CD4-positive, alpha-beta T cell treated with Interleukin-15 for 1 hour (primary cell): ENCODE data around the gene PRMT7.

Experiments
- DNase-seq: peaks from one replicate; pipeline ENCODE4 v3.0.0-alpha.2; 2020

The PRMT7 gene

GRCh38 chr16:68367030-68367429 is 56.2 kb downstream of the PRMT7 start:
- DNase-seq = no peak

- no peak for DNase-seq
These were observed 56.6 kb downstream of the PRMT7 start for GRCh38 chr16:68367440-68367839.

GRCh38 chr16:68367891-68368290 is 57.1 kb downstream of the PRMT7 start:
- no peak for DNase-seq

- DNase-seq = no peak
These were observed 57.6 kb downstream of the PRMT7 start for GRCh38 chr16:68368301-68368888.

GRCh38 chr16:68369168-68369567 is 58.3 kb downstream of the PRMT7 start:
- no peak for DNase-seq

- DNase-seq = peak; percentile 29
These were observed 59.1 kb downstream of the PRMT7 start for GRCh38 chr16:68369697-68370580.

GRCh38 chr16:68370581-68371275 is 59.9 kb downstream of the PRMT7 start:
- peak; percentile 38 for DNase-seq

- DNase-seq = no peak
These were observed 60.4 kb downstream of the PRMT7 start for GRCh38 chr16:68371276-68371651.

- no peak for DNase-seq
These were observed 61.0 kb downstream of the PRMT7 start for GRCh38 chr16:68371706-68372380.

- no peak for DNase-seq
These were observed 61.5 kb downstream of the PRMT7 start for GRCh38 chr16:68372381-68372720.

GRCh38 chr16:68372806-68373205 is 62.0 kb downstream of the PRMT7 start:
- no peak for DNase-seq

- no peak for DNase-seq
These were observed 62.9 kb downstream of the PRMT7 start for GRCh38 chr16:68373528-68374245.

GRCh38 chr16:68374246-68374805 is 63.5 kb downstream of the PRMT7 start:
- no peak for DNase-seq

- DNase-seq = no peak
These were observed 64.3 kb downstream of the PRMT7 start for GRCh38 chr16:68374961-68375660.

- no peak for DNase-seq
These were observed 65.2 kb downstream of the PRMT7 start for GRCh38 chr16:68375801-68376536.

- no peak for DNase-seq
These were observed 65.8 kb downstream of the PRMT7 start for GRCh38 chr16:68376590-68376989.

GRCh38 chr16:68377221-68377620 is 66.4 kb downstream of the PRMT7 start:
- no peak for DNase-seq

GRCh38 chr16:68377667-68378393 is 67.0 kb downstream of the PRMT7 start:
- DNase-seq = no peak

- DNase-seq = no peak
These were observed 67.9 kb downstream of the PRMT7 start for GRCh38 chr16:68378436-68379415.
